Neutrophil (primary cell): ENCODE results near the gene TMEM106C.

Source experiments
- H3K27ac ChIP-seq: fragments of 200-600 bp; sonication (generic); 2 replicates; pipeline ENCODE4 v1.5.1; 2016; ENCODE audit warnings: mild to moderate bottlenecking, moderate library complexity
- H3K27me3 ChIP-seq: fragments of 200-600 bp; sonication (generic); 2 replicates; pipeline ENCODE4 v1.6.0; 2016; ENCODE audit warnings: mild to moderate bottlenecking
- H3K36me3 ChIP-seq: fragments of 200-600 bp; sonication (generic); 2 replicates; pipeline ENCODE4 v1.5.1; 2017
- H3K4me1 ChIP-seq, 2 experiments: fragments of 200-600 bp in 1 of 2; sonication (generic) in 1 of 2; 1 replicate in 1 of 2; 2 replicates in 1 of 2; pipeline versions ENCODE4 v1.5.1 to v1.6.1; 2013 to 2016; ENCODE audit warnings: low read depth in 1 of 2, low read length in 1 of 2, mild to moderate bottlenecking in 1 of 2, moderate library complexity in 1 of 2; ENCODE audit not compliant: control insufficient read depth in 1 of 2, insufficient read depth in 1 of 2
- H3K4me3 ChIP-seq, 2 experiments: fragments of 200-600 bp in 1 of 2; sonication (generic) in 1 of 2; 1 replicate in 1 of 2; 2 replicates in 1 of 2; pipeline ENCODE4 v1.5.1; 2013 to 2016; ENCODE audit warnings: low read depth in 1 of 2, low read length in 1 of 2, mild to moderate bottlenecking in 1 of 2, moderate library complexity in 1 of 2
- H3K9me3 ChIP-seq: fragments of 200-600 bp; sonication (generic); 2 replicates; pipeline ENCODE4 v1.5.1; 2016
- CTCF ChIP-seq: fragments of 200-600 bp; sonication (generic); IDR thresholded peaks from 2 replicates; pipeline ENCODE4 v1.5.1; 2016; ENCODE audit warnings: antibody characterized with exemption

Gene TMEM106C

GRCh38 chr12:47992776-47993175 lies 29.4 kb downstream of the TMEM106C start:
- TF ChIP-seq CTCF = no peak
- Histone ChIP-seq H3K36me3 (no peaks in the 10 kb centered on the region), H3K4me1 (peaks cover 0 to 4% of the 10 kb centered on the region in 2 experiments), H3K9me3 (no peaks in the 10 kb centered on the region), H3K27me3 (peaks cover 73% of the 10 kb centered on the region), H3K27ac (no peak overlapping the region), H3K4me3 (no peak overlapping the region)

GRCh38 chr12:47993491-47993890 lies 30.1 kb downstream of the TMEM106C start:
- Histone ChIP-seq H3K4me3 (no peak overlapping the region), H3K27me3 (peaks cover 80% of the 10 kb centered on the region), H3K36me3 (no peaks in the 10 kb centered on the region), H3K9me3 (no peaks in the 10 kb centered on the region), H3K27ac (no peak overlapping the region), H3K4me1 (peaks cover 0 to 4% of the 10 kb centered on the region in 2 experiments)
- TF ChIP-seq CTCF = no peak

- no peak overlapping the region for H3K4me3 ChIP-seq
- TF ChIP-seq CTCF = no peak
- peaks cover 93% of the 10 kb centered on the region for H3K27me3 ChIP-seq
- no peaks in the 10 kb centered on the region for H3K4me1 ChIP-seq
- no peaks in the 10 kb centered on the region for H3K9me3 ChIP-seq
- H3K27ac ChIP-seq = no peak overlapping the region
- H3K36me3 ChIP-seq = no peaks in the 10 kb centered on the region
Observed at GRCh38 chr12:47995981-47996401, 32.6 kb downstream of the TMEM106C start.

- no peaks in the 10 kb centered on the region for H3K36me3 ChIP-seq
- TF ChIP-seq CTCF = no peak
- H3K27ac ChIP-seq = no peak overlapping the region
- H3K4me3 ChIP-seq = no peak overlapping the region
- H3K4me1 ChIP-seq = peaks cover 4% of the 10 kb centered on the region in 2 experiments
- no peaks in the 10 kb centered on the region for H3K9me3 ChIP-seq
- peaks cover 95% of the 10 kb centered on the region for H3K27me3 ChIP-seq
Observed at GRCh38 chr12:47997321-47997720, 33.9 kb downstream of the TMEM106C start.

GRCh38 chr12:47999816-48000215 lies 36.4 kb downstream of the TMEM106C start:
- H3K27me3 ChIP-seq = peaks cover 98% of the 10 kb centered on the region
- no peaks in the 10 kb centered on the region for H3K36me3 ChIP-seq
- TF ChIP-seq CTCF = no peak
- H3K4me1 ChIP-seq = peaks cover 13 to 16% of the 10 kb centered on the region in 2 experiments
- H3K27ac ChIP-seq = no peak overlapping the region
- no peaks in the 10 kb centered on the region for H3K9me3 ChIP-seq
- H3K4me3 ChIP-seq = no peak overlapping the region
